Dedifferentiated amniotic fluid mesenchymal stem cell (primary cell): ENCODE measurements around the gene POU2F1.

Source experiments
- DNase-seq: peaks from one replicate; pipeline ENCODE4 v3.0.0-alpha.2; 2016; ENCODE audit errors: extremely low spot score

The POU2F1 gene

GRCh38 chr1:167367705-167368104, 147.0 kb downstream of the POU2F1 start:
- DNase-seq: no peak

GRCh38 chr1:167369175-167369574, 148.5 kb downstream of the POU2F1 start:
- DNase-seq: no peak

DNA sequence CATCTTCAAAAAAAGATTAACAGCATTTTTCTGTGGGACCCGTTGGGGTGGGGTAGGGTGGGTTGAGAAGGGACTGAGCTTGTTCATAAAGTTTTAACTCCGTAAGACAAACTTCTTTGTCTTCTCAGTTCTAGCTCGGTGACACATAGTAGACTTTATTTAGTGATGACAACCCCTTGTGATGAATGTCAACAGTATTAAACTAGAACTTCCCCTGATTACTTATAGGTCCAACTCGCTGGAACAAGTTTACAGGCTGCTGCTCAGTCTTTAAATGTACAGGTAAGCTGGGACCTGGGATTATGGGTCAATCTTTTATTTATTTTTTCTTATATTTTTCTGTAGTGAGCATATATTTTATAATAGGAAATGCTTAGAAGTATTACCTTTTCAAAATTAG, 149.2 kb downstream of the POU2F1 start:
- no peak for DNase-seq

- no peak for DNase-seq
Observed at GRCh38 chr1:167371030-167371429, 150.3 kb downstream of the POU2F1 start.

DNA sequence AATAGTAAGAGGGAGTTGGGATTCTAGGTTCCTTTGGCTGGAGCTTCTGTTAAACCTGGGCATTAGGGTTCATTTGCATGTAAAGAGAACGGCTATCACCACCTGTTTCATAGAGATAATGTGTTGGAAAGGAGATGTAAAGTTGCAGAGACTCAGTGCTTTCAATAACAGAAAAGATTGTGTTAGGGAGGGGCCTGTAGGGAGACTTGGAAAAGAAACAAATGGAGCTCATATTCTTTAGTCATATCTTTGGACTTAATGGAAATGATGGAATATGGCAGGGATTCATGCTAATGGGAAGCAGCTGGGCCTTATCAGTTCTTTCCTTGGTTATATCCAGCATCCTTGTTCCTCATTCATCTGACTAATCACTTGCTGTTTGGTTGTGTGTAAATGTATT, 152.7 kb downstream of the POU2F1 start:
- no peak for DNase-seq

GRCh38 chr1:167373986-167374385, 153.3 kb downstream of the POU2F1 start:
- no peak for DNase-seq

- DNase-seq: no peak
Observed at GRCh38 chr1:167375949-167376348, 155.3 kb downstream of the POU2F1 start.

GRCh38 chr1:167387251-167387910, 166.7 kb downstream of the POU2F1 start:
- no peak for DNase-seq

DNA sequence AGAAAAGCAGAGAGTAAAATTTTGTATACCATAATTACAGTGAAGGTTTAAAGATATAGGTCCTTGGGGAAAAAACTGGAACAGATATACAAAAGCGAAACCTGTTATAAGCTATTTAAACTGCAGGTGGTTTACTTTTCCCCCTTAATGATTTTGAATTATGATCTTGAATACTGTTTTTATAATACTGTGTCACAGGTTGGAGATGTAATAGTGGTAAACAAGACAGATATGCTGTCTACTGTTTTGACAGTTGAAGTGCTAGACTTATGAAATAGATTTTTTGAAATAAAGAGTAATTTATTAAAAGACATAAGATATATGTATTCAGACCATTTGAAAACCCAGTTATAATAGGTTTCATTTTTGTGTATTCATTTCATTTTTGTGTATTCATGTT, 168.3 kb downstream of the POU2F1 start:
- no peak for DNase-seq

DNA sequence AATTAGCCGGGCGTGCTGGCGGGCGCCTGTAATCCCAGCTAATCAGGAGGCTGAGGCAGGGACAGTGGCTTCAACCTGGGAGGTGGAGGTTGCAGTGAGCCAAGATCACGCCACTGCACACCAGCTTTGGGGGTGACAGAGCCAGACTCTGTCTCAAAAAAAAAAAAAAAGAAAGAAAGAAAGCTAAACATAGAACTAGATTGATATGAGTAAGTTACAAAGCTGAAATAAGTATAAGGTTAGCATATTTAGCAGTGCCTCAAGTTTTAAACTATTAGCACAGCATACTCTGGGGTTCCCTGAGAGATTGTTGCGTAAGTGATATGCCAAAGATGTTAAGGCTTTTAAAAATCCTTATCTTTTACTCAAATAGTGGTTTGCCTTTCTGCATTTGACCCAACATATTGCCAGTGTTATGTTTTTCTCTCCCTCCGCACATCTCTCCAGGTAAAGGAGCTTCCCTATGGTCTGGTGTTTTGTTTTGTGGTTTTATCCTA, 171.6 kb downstream of the POU2F1 start:
- no peak for DNase-seq

- DNase-seq: no peak
Observed at GRCh38 chr1:167400359-167400953, 179.8 kb downstream of the POU2F1 start.

DNA sequence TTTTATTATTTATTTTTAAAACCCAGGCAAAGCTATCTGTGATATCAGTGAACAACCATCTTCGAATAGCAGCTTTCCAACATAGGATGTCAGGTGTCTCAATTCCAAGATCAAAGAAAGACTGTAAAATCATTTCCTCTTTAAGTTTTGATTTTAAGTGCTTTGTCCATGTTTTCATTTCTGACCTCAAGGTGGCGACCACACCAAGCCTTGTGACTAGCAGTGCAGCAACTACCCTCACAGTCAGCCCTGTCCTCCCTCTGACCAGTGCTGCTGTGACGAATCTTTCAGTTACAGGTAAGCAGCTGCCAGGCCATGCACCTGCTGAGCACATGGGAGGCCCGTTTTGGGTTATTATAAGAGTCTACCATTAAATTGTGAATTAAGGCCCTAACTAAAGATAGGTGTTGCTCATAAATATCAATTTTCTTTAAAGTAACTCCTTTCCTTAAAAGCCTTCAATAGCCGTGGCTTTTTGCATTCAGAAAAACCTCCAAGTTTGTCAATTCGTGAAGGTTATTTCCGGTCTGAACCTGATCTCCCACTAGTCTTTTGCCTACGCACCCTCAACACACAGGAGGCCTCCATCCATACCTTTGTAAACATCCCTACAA, 180.7 kb downstream of the POU2F1 start:
- no peak for DNase-seq

DNA sequence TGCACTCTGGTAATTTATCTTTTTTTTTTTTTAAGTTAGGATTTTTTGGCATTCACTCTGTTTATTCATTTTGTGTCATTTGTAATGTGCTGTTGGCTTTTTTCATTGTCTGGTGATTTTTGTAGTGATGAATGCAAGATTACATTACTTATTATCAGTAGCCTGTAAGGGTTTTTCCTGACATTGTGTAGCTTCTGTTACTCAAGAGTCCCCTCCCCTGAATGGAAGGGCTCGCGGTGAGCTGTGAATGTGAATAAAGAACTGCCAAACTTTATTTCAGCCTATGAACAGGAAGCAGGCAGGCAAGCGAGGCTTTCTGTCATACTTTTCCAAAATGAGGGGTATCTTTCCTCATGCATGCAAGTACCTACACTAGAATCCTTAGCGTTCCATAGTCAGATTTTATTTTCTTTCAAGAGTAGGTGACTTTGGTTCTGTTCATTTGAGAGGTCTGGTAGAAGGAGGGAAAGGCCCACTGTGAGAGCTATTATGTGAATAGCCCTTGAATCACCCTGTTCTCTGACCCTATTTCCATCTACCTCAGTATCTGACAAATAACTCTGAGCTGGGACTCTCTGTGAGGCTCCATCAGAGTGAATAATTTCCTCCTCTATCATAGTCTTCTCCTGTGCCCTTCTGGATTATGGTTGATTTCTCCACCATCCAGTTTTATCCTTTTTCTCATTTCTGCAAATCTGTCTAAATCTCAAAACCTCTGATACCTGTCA, 183.6 kb downstream of the POU2F1 start:
- no peak for DNase-seq

GRCh38 chr1:167404908-167405307, 184.2 kb downstream of the POU2F1 start:
- DNase-seq: no peak

DNA sequence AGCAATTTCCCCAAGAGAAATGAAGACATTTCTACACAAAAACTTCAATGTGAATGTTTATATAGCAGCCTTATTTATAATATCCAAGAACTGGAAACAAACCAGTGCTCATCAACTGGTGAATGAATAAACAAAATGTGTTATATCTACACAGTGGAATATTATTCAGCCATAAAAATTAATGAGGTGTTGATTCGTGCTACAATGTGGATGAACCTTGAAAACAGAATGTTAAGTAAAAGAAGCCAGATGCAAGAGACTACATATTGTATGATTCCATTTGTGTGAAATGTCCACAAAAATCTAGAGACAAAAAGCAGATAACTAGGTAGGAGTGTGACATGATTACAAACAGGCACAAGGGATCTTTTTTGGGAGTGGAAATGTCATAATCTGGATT, 187.7 kb downstream of the POU2F1 start:
- DNase-seq: no peak

GRCh38 chr1:167409183-167409582, 188.5 kb downstream of the POU2F1 start:
- no peak for DNase-seq

DNA sequence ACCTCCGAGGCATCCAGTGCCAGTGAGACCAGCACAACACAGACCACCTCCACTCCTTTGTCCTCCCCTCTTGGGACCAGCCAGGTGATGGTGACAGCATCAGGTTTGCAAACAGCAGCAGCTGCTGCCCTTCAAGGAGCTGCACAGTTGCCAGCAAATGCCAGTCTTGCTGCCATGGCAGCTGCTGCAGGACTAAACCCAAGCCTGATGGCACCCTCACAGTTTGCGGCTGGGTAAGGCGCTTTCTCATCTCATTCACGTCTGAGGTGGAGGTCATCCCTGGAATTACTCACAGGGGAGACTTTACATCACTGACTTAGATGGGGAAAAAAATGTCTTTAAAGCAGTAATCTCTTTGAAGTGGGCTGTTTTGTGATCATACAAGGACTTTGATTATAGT, 191.4 kb downstream of the POU2F1 start:
- DNase-seq: no peak

- no peak for DNase-seq
Observed at GRCh38 chr1:167412920-167413319, 192.2 kb downstream of the POU2F1 start.

- no peak for DNase-seq
Observed at GRCh38 chr1:167413328-167413727, 192.6 kb downstream of the POU2F1 start.

DNA sequence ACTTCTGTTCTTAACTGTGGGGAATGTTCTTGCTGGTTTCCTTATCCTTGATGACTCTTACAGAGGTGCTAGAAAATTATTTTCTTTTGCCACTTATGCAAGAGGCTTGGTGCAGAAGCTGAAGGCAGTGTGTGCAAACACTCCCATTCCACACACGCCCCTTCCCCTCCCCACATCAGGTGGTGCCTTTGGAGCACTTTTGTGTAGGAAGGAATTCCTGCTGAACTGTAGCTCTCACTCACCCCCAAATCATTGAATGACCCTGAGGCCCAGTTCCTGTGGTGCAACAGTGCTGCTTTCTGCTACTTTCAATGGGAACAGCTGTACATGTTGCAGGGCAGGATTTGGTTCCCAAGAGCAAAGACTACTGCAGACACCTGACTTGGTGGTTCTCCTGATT, 195.8 kb downstream of the POU2F1 start:
- no peak for DNase-seq

DNA sequence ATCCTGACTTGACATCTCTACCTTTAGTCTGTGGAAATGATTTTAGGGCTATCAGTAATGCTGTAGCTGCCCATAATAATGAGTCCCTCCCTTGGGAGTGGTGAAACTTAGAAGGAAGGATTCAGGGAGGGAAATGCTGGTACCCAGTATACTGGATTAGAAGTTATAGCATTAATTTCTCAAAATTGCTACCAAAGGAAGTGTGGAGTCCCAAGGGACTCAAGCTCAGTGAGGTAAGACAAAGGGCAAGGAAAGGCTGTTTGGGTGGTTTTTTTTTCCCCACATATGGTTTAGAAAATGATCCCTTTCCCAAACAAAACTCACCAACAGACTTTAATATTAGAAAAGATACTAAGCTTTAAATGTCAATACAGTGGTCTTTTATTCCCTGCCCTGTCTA, 197.7 kb downstream of the POU2F1 start:
- no peak for DNase-seq

DNA sequence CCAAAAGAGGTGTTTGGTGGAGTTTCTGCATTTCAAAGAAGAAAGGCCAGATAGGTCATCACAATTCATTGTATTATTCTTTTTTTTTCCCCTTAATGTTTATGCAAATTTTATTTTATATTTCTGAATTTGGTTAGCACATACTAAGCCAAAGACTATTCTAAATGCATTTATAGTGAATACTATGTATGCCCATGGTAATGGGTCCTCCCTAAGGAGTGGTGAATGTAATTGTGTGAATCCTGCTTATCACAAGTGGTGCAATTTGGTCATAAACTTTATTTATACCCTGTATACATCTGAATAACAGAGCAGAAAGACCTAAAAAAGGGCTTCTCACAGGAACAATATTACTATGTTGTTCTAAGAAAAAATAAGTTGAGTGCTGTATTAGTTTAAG, 198.6 kb downstream of the POU2F1 start:
- no peak for DNase-seq

DNA sequence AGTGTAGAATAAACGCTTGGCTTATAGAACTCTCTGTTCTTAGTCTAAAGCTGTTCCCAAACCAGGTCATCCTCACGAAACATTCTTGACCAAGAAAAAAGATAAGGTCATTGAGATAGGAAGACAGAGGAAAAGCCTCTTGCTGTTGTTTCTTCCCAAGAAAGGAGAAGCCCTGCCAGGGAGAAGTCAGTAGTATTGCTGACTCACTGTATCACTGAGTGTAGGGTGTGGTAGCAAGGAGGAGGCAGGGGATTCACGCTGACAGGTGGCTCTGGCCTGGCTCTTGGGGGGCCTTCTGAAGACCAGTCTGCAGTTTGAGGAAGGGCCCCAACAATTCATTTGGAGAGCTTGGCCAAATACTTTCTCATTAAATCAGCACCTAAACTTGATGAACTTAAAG, 199.8 kb downstream of the POU2F1 start:
- DNase-seq: no peak
